HUES64 (cell line): ENCODE results near the gene FBRSL1.

ENCODE experiments used
- H3K27ac ChIP-seq: 2 replicates; pipeline ENCODE4 v1.7.0; 2013; ENCODE audit warnings: low read depth, low read length, inconsistent platforms
- H3K27me3 ChIP-seq: 2 replicates; pipeline ENCODE4 v1.6.1; 2013; ENCODE audit warnings: mild to moderate bottlenecking, low read length; ENCODE audit not compliant: insufficient read depth
- H3K36me3 ChIP-seq: 2 replicates; pipeline ENCODE4 v1.6.1; 2013; ENCODE audit warnings: mild to moderate bottlenecking, low read length; ENCODE audit not compliant: insufficient read depth
- H3K4me1 ChIP-seq: 2 replicates; pipeline ENCODE4 v1.6.1; 2013; ENCODE audit warnings: mild to moderate bottlenecking, low read length, moderate library complexity; ENCODE audit not compliant: insufficient read depth
- H3K4me3 ChIP-seq: 2 replicates; pipeline ENCODE4 v1.5.1; 2013; ENCODE audit warnings: mild to moderate bottlenecking, low read length, moderate library complexity
- H3K9ac ChIP-seq: 2 replicates; pipeline ENCODE4 v1.6.1; 2013; ENCODE audit warnings: mild to moderate bottlenecking, low read depth, low read length
- H3K9me3 ChIP-seq: 2 replicates; pipeline ENCODE4 v1.6.1; 2013; ENCODE audit warnings: low read depth, low read length; ENCODE audit not compliant: insufficient read depth
- WGBS: fragments of 150-250, 120-280 bp; methylation state at CpG from one replicate; pipeline ENCODE4 v1.1.7; 2013; ENCODE audit warnings: missing lambda C conversion rate; 5-methylcytosine and 5-hydroxymethylcytosine counted together

The FBRSL1 gene

GRCh38 chr12:132502149-132502881, 12.4 kb downstream of the FBRSL1 start:
- Histone ChIP-seq H3K9ac (no peak overlapping the region), H3K9me3 (no peaks in the 10 kb centered on the region), H3K4me3 (no peak overlapping the region), H3K27me3 (no peaks in the 10 kb centered on the region), H3K27ac (no peak overlapping the region), H3K4me1 (peaks cover 11% of the 10 kb centered on the region), H3K36me3 (no peaks in the 10 kb centered on the region)
- WGBS, result 78% methylated on average over 18 of the region's 24 CpGs

GRCh38 chr12:132502882-132503193, 12.9 kb downstream of the FBRSL1 start:
- Histone ChIP-seq H3K9ac (no peak overlapping the region), H3K4me1 (peaks cover 11% of the 10 kb centered on the region), H3K27ac (no peak overlapping the region), H3K4me3 (no peak overlapping the region), H3K27me3 (no peaks in the 10 kb centered on the region), H3K36me3 (no peaks in the 10 kb centered on the region), H3K9me3 (no peaks in the 10 kb centered on the region)
- whole genome bisulfite sequencing, result 71% methylated on average over 8 of the region's 8 CpGs

GRCh38 chr12:132503618-132504204, 13.8 kb downstream of the FBRSL1 start:
- H3K4me3 ChIP-seq, result no peak overlapping the region
- 0 out of 2 replicates have a peak, but pooled peaks cover 2% of the 10 kb centered on the region for H3K36me3 ChIP-seq
- H3K9ac ChIP-seq, result no peak overlapping the region
- no peaks in the 10 kb centered on the region for H3K9me3 ChIP-seq
- H3K4me1 ChIP-seq, result peaks cover 11% of the 10 kb centered on the region
- H3K27ac ChIP-seq, result no peak overlapping the region
- H3K27me3 ChIP-seq, result no peaks in the 10 kb centered on the region
- WGBS, result 94% methylated on average over 5 of the region's 5 CpGs

GRCh38 chr12:132505105-132505851, 15.3 kb downstream of the FBRSL1 start:
- Histone ChIP-seq H3K36me3 (0 out of 2 replicates have a peak, but pooled peaks cover 3% of the 10 kb centered on the region), H3K4me1 (peaks cover 11% of the 10 kb centered on the region), H3K27me3 (no peaks in the 10 kb centered on the region), H3K9me3 (no peaks in the 10 kb centered on the region), H3K4me3 (no peak overlapping the region), H3K9ac (no peak overlapping the region), H3K27ac (no peak overlapping the region)
- 88% methylated on average over 27 of the region's 27 CpGs for WGBS

- H3K9ac ChIP-seq, result no peak overlapping the region
- no peak overlapping the region for H3K27ac ChIP-seq
- 87% methylated on average over 10 of the region's 10 CpGs for WGBS
These were observed 15.9 kb downstream of the FBRSL1 start for GRCh38 chr12:132505852-132506219.

GRCh38 chr12:132506328-132507160, 16.6 kb downstream of the FBRSL1 start:
- peaks cover 11% of the 10 kb centered on the region for H3K4me1 ChIP-seq
- H3K4me3 ChIP-seq, result no peak overlapping the region

More at GRCh38 chr12:132505852-132506219, 15.9 kb downstream of the FBRSL1 start:
- no peak overlapping the region for H3K4me3 ChIP-seq
- peaks cover 11% of the 10 kb centered on the region for H3K4me1 ChIP-seq
- no peaks in the 10 kb centered on the region for H3K9me3 ChIP-seq
- H3K27me3 ChIP-seq, result no peaks in the 10 kb centered on the region
- H3K36me3 ChIP-seq, result 0 out of 2 replicates have a peak, but pooled peaks cover 3% of the 10 kb centered on the region

GRCh38 chr12:132507161-132507538, 17.2 kb downstream of the FBRSL1 start:
- H3K27ac ChIP-seq, result no peak overlapping the region
- 0 out of 2 replicates have a peak, but pooled peaks cover 3% of the 10 kb centered on the region for H3K36me3 ChIP-seq
- peaks cover 9% of the 10 kb centered on the region for H3K4me1 ChIP-seq
- H3K9me3 ChIP-seq, result no peaks in the 10 kb centered on the region
- 91% methylated on average over 15 of the region's 15 CpGs for WGBS
- H3K9ac ChIP-seq, result no peak overlapping the region
- no peaks in the 10 kb centered on the region for H3K27me3 ChIP-seq
- H3K4me3 ChIP-seq, result no peak overlapping the region

More at GRCh38 chr12:132506328-132507160, 16.6 kb downstream of the FBRSL1 start:
- Histone ChIP-seq H3K27me3 (no peaks in the 10 kb centered on the region), H3K9me3 (no peaks in the 10 kb centered on the region), H3K27ac (peak overlapping the region; percentile 41; the same call in 1 of the 2 replicates), H3K9ac (no peak overlapping the region), H3K36me3 (0 out of 2 replicates have a peak, but pooled peaks cover 3% of the 10 kb centered on the region)
- WGBS, result 69% methylated on average over 32 of the region's 32 CpGs

GRCh38 chr12:132507656-132508490, 17.9 kb downstream of the FBRSL1 start:
- H3K9me3 ChIP-seq, result no peaks in the 10 kb centered on the region
- no peak overlapping the region for H3K9ac ChIP-seq
- WGBS, result 86% methylated on average over 31 of the region's 31 CpGs
- H3K27me3 ChIP-seq, result no peaks in the 10 kb centered on the region
- H3K27ac ChIP-seq, result no peak overlapping the region
- peaks cover 6% of the 10 kb centered on the region; the same call in 1 of the 2 replicates for H3K4me1 ChIP-seq
- 0 out of 2 replicates have a peak, but pooled peaks cover 3% of the 10 kb centered on the region for H3K36me3 ChIP-seq
- no peak overlapping the region for H3K4me3 ChIP-seq

GRCh38 chr12:132508491-132508740, 18.5 kb downstream of the FBRSL1 start:
- Histone ChIP-seq H3K27me3 (no peaks in the 10 kb centered on the region), H3K4me3 (no peak overlapping the region), H3K27ac (no peak overlapping the region), H3K9ac (no peak overlapping the region), H3K36me3 (0 out of 2 replicates have a peak, but pooled peaks cover 3% of the 10 kb centered on the region), H3K9me3 (no peaks in the 10 kb centered on the region), H3K4me1 (peaks cover 6% of the 10 kb centered on the region; the same call in 1 of the 2 replicates)
- 95% methylated on average over 16 of the region's 16 CpGs for WGBS
